Activated T-helper 1 cell treated with anti-CD3 and anti-CD28 coated beads, Interleukin-12 subunit alpha, Interleukin-12 subunit beta, Interleukin-2, Interleukin-4 antibody, amounts not matched to agents 30 ng/mL and 10 ng/mL and 1 ng/mL, durations not matched to agents 14 hours and 24 hours and 36 hours (primary cell): ENCODE measurements around the gene GAGE10. TPM values are rescaled to one million over a fixed set of nuclear protein-coding genes. Genes with fewer than 3 reads are reported as not detected.
A peak's percentile ranks its signal among the peaks of the same experiment; 100 is the strongest.
"Not testable (repeated sequence)": the region's sequence is repeated elsewhere in the genome, so short reads cannot be mapped to it uniquely, and the experiment has no call there.

Experiments used
- DNase-seq: peaks from one replicate; pipeline ENCODE4 v3.0.0; 2021; ENCODE audit warnings: low spot score
- H3K27ac Mint-ChIP-seq: one replicate; pipeline ENCODE4 v1.8.0; 2021; ENCODE audit warnings: mild to moderate bottlenecking, mixed read lengths
- H3K27me3 Mint-ChIP-seq: one replicate; pipeline ENCODE4 v1.8.0; 2022; ENCODE audit warnings: mild to moderate bottlenecking, moderate library complexity, mixed read lengths; ENCODE audit not compliant: insufficient read depth
- H3K36me3 Mint-ChIP-seq: one replicate; pipeline ENCODE4 v1.8.0; 2021; ENCODE audit warnings: low read depth, mixed read lengths
- H3K4me1 Mint-ChIP-seq: one replicate; pipeline ENCODE4 v1.8.0; 2021; ENCODE audit warnings: low read depth, mixed read lengths
- H3K4me3 Mint-ChIP-seq: one replicate; pipeline ENCODE4 v1.8.0; 2021; ENCODE audit warnings: mild to moderate bottlenecking, moderate library complexity, mixed read lengths
- H3K9me3 Mint-ChIP-seq: one replicate; pipeline ENCODE4 v1.8.0; 2021; ENCODE audit warnings: mixed read lengths
- intact Hi-C: fragments of 100-400 bp; cut with micrococcal nuclease; formaldehyde crosslinking; loops from one replicate; pipeline ENCODE4 v1.15.1; 2024
- total RNA-seq: library from RNA; stranded (reverse); gene quantifications from 2 replicates; pipeline ENCODE4 v1.2.3, GENCODE V29; 2022

The GAGE10 gene
- total RNA-seq, 1 donor from 2014 or later: not detected

DNA sequence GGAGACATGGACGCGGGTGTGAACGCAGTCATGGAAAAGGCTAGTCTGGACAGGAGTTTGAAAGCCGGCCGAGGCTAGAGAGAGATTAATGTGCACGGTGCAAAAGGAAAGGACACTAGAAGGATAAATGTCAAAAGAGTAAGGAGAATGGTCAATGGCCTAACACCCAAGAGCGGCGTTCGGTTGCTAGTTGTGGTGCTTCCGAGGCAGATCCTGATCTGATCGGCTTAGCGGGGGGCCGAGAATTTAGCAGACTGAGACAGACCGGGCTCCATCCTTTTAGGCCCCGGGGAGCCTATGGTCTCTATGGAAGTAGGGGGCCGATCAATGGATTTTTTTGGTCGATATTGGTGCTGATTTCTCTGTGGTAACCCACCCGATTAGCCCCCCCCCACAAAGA lies 6.9 kb downstream of the GAGE10 start:
- H3K9me3 Mint-ChIP-seq: no peaks in the 10 kb centered on the region
- no peaks in the 10 kb centered on the region for H3K36me3 Mint-ChIP-seq
- H3K4me3 Mint-ChIP-seq: no peak overlapping the region

GRCh38 chrX:49312176-49312575 lies 8.7 kb downstream of the GAGE10 start:
- no peak overlapping the region for H3K27ac Mint-ChIP-seq
- no peaks in the 10 kb centered on the region for H3K36me3 Mint-ChIP-seq
- intact Hi-C loops: no loop called here
- no peaks in the 10 kb centered on the region for H3K9me3 Mint-ChIP-seq
- no peak overlapping the region for H3K4me3 Mint-ChIP-seq
- DNase-seq: no peak
- peaks cover 23% of the 10 kb centered on the region for H3K27me3 Mint-ChIP-seq
- peaks cover 16% of the 10 kb centered on the region for H3K4me1 Mint-ChIP-seq

More for the DNA sequence above, 6.9 kb downstream of the GAGE10 start:
- H3K27ac Mint-ChIP-seq: no peak overlapping the region
- intact Hi-C loops: no loop called here
- H3K27me3 Mint-ChIP-seq: peaks cover 28% of the 10 kb centered on the region
- no peak for DNase-seq
- H3K4me1 Mint-ChIP-seq: peaks cover 16% of the 10 kb centered on the region

- Mint-ChIP-seq H3K9me3 (no peaks in the 10 kb centered on the region), H3K27ac (no peak overlapping the region), H3K27me3 (peaks cover 8% of the 10 kb centered on the region), H3K4me1 (no peaks in the 10 kb centered on the region), H3K36me3 (no peaks in the 10 kb centered on the region), H3K4me3 (no peak overlapping the region)
- no peak for DNase-seq
- intact Hi-C loops: no loop called here
These were observed 12.6 kb downstream of the GAGE10 start for GRCh38 chrX:49316085-49316484.

DNA sequence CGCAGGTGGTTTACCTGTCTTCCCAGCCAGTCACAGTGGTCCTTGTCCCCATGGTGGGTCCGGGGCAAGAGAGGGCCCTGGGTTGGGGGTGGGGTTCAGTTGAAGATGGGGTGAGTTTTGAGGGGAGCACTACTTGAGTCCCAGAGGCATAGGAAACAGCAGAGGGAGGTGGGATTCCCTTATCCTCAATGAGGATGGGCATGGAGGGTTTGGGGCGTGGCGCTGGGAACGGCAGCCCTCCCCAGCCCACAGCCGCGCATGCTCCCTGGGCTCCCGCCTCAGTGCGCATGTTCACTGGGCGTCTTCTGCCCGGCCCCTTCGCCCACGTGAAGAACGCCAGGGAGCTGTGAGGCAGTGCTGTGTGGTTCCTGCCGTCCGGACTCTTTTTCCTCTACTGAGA lies 18.3 kb downstream of the GAGE10 start, which contains the start of gene GAGE12J:
GAGE12J (plus strand) TSS at position 301 of the 400 bp plus-strand sequence. CDS start 1,157 bp downstream, outside the sequence.
- H3K4me1 Mint-ChIP-seq, H3K27me3 Mint-ChIP-seq, intact Hi-C loops, H3K36me3 Mint-ChIP-seq, DNase-seq, H3K27ac Mint-ChIP-seq, H3K4me3 Mint-ChIP-seq, H3K9me3 Mint-ChIP-seq: not testable (repeated sequence)

DNA sequence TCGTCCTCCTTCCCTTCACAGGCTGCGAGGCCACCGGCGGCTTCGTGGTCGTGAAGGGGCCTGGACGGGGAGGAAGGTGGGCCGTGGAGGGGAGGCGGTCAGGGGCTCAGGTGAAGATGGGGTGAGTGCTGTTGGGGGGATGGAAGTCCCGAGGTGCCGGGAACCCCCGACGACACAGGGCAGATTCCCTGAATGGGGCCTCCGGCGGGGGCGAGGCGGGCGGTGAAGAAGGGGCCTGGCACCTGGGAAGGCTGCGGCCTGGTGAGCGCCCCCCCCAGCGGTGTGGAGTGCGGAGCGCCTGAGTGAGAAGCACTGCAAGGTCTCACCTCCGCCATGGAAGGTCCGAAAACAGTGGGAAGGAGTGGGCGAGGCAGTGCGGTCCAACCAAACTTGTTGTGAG lies 18.8 kb downstream of the GAGE10 start:
- H3K4me1 Mint-ChIP-seq, H3K27ac Mint-ChIP-seq, H3K36me3 Mint-ChIP-seq, H3K27me3 Mint-ChIP-seq, H3K4me3 Mint-ChIP-seq, H3K9me3 Mint-ChIP-seq, DNase-seq, intact Hi-C loops: not testable (repeated sequence)

- DNase-seq, H3K4me1 Mint-ChIP-seq, H3K27me3 Mint-ChIP-seq, intact Hi-C loops, H3K4me3 Mint-ChIP-seq, H3K27ac Mint-ChIP-seq, H3K36me3 Mint-ChIP-seq, H3K9me3 Mint-ChIP-seq: not testable (repeated sequence)
These were observed 20.3 kb downstream of the GAGE10 start for GRCh38 chrX:49323735-49324134.

- H3K27ac Mint-ChIP-seq, H3K4me1 Mint-ChIP-seq, H3K9me3 Mint-ChIP-seq, intact Hi-C loops, H3K4me3 Mint-ChIP-seq, H3K27me3 Mint-ChIP-seq, DNase-seq, H3K36me3 Mint-ChIP-seq: not testable (repeated sequence)
These were observed 27.0 kb downstream of the GAGE10 start for GRCh38 chrX:49330421-49330820.

- H3K4me1 Mint-ChIP-seq, H3K9me3 Mint-ChIP-seq, H3K27ac Mint-ChIP-seq, H3K36me3 Mint-ChIP-seq, intact Hi-C loops, DNase-seq, H3K4me3 Mint-ChIP-seq, H3K27me3 Mint-ChIP-seq: not testable (repeated sequence)
These were observed 27.8 kb downstream of the GAGE10 start, which contains the start of gene GAGE13 for GRCh38 chrX:49331282-49331681. GAGE13 (plus strand) TSS chrX:49331582; CDS start chrX:49332738, 1,156 bp downstream.

GRCh38 chrX:49331841-49332240 lies 28.4 kb downstream of the GAGE10 start:
- H3K36me3 Mint-ChIP-seq, H3K9me3 Mint-ChIP-seq, H3K4me3 Mint-ChIP-seq, H3K4me1 Mint-ChIP-seq, H3K27me3 Mint-ChIP-seq, H3K27ac Mint-ChIP-seq, intact Hi-C loops: not testable (repeated sequence)
- peak; percentile 22 for DNase-seq

DNA sequence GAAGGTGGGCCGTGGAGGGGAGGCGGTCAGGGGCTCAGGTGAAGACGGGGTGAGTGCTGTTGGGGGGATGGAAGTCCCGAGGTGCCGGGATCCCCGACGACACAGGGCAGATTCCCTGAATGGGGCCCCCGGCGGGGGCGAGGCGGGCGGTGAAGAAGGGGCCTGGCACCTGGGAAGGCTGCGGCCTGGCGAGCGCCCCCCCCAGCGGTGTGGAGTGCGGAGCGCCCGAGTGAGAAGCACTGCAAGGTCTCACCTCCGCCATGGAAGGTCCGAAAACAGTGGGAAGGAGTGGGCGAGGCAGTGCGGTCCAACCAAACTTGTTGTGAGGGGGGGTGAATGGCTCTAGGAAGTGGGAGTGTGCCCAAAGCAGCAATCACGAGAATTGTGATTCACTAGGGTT lies 38.0 kb downstream of the GAGE10 start:
- H3K27ac Mint-ChIP-seq, intact Hi-C loops, H3K4me1 Mint-ChIP-seq, DNase-seq, H3K4me3 Mint-ChIP-seq, H3K36me3 Mint-ChIP-seq, H3K27me3 Mint-ChIP-seq, H3K9me3 Mint-ChIP-seq: not testable (repeated sequence)

GRCh38 chrX:49344496-49345175 lies 41.2 kb downstream of the GAGE10 start:
- DNase-seq, H3K27me3 Mint-ChIP-seq, H3K4me3 Mint-ChIP-seq, intact Hi-C loops, H3K27ac Mint-ChIP-seq, H3K36me3 Mint-ChIP-seq, H3K4me1 Mint-ChIP-seq, H3K9me3 Mint-ChIP-seq: not testable (repeated sequence)

DNA sequence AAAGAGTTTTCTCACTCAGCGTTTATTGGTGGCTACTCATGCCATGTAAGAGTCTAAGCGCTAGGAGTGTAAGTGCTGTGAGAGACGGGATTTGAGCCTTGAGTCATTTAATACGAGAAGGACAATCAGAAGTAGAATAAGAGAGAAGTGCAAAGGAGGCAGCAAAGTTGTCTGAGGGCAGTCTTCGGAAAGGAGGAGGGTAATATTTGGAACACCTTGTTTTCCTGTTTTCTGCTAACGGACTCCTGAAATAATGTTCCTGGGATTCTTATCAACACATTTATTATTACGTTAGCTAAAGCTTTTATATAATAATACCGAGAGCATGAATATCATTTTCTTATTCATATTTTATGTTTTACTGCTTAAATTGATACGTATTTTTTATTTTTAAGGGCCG lies 42.0 kb downstream of the GAGE10 start:
- H3K36me3 Mint-ChIP-seq, H3K4me3 Mint-ChIP-seq, H3K9me3 Mint-ChIP-seq, DNase-seq, H3K27me3 Mint-ChIP-seq, H3K4me1 Mint-ChIP-seq, H3K27ac Mint-ChIP-seq, intact Hi-C loops: not testable (repeated sequence)

DNA sequence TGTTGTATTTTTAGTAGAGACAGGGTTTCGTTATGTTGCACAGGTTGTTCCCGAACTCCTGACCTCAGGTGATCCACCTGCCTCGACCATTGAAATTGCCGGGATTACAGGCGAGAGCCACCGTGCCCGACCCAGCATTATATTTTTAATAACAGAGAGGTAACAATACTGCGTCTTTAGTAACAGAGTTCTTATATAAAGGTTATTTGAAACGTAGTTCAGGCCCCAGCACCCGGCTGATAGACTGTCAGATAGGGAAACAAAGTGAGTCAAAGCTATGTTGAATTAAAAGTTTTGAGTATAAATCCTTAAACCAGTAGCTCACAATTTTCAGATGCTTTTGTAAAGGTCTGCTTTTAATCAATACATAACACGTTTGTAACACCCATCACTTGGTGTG lies 42.7 kb downstream of the GAGE10 start:
- intact Hi-C loops, H3K4me1 Mint-ChIP-seq, H3K27me3 Mint-ChIP-seq, H3K27ac Mint-ChIP-seq, DNase-seq, H3K9me3 Mint-ChIP-seq, H3K4me3 Mint-ChIP-seq, H3K36me3 Mint-ChIP-seq: not testable (repeated sequence)
